Measurements from ENCODE around the gene CREBZF. TPM values are rescaled to one million over a fixed set of nuclear protein-coding genes. Genes with fewer than 3 reads are reported as not detected.
A peak's percentile ranks its signal among the peaks of the same experiment; 100 is the strongest.

The CREBZF gene
- 33.8 and 37.4 TPM in 2 replicates for total RNA-seq (2014; rRNA removed)
- 8.7 TPM for polyA plus RNA-seq (2012)

GRCh38 chr11:85664615-85665481 lies at the start of gene CREBZF:
TSS of gene CREBZF (minus strand) at chr11:85665129. CDS start at chr11:85664875, 254 bp downstream.
- DNase-seq (ENCODE audit: low read depth): peak; percentile 94

GRCh38 chr11:85712953-85713352 lies 48.0 kb upstream of the CREBZF start:
- no peak for DNase-seq (ENCODE audit: low read depth)

- no peak for DNase-seq (ENCODE audit: low read depth)
Measured at GRCh38 chr11:85710917-85711316, 46.0 kb upstream of the CREBZF start.

GRCh38 chr11:85709941-85710702 lies 45.2 kb upstream of the CREBZF start:
- no peak for DNase-seq (ENCODE audit: low read depth)

- no peak for DNase-seq (ENCODE audit: low read depth)
Measured at GRCh38 chr11:85705800-85706199, 40.9 kb upstream of the CREBZF start.

- no peak for DNase-seq (ENCODE audit: low read depth)
Measured at GRCh38 chr11:85704967-85705366, 40.0 kb upstream of the CREBZF start.

GRCh38 chr11:85699957-85700741 lies 35.2 kb upstream of the CREBZF start:
- no peak for DNase-seq (ENCODE audit: low read depth)

GRCh38 chr11:85698195-85698594 lies 33.3 kb upstream of the CREBZF start:
- DNase-seq (ENCODE audit: low read depth): no peak

- DNase-seq (ENCODE audit: low read depth): no peak
Measured at GRCh38 chr11:85697747-85698146, 32.8 kb upstream of the CREBZF start.

- no peak for DNase-seq (ENCODE audit: low read depth)
Measured at GRCh38 chr11:85695546-85695945, 30.6 kb upstream of the CREBZF start.

- peak; percentile 58 for DNase-seq (ENCODE audit: low read depth)
Measured at GRCh38 chr11:85694385-85694980, 29.6 kb upstream of the CREBZF start.

GRCh38 chr11:85685820-85686459 lies 21.0 kb upstream of the CREBZF start, which contains the start of gene CCDC89:
TSS of gene CCDC89 (minus strand) at chr11:85686195. CDS start at chr11:85686130, 65 bp downstream.
- peak; percentile 99 for DNase-seq (ENCODE audit: low read depth)

GRCh38 chr11:85685125-85685819 lies 20.3 kb upstream of the CREBZF start:
- DNase-seq (ENCODE audit: low read depth): peak; percentile 81

- peak; percentile 66 for DNase-seq (ENCODE audit: low read depth)
Measured at GRCh38 chr11:85682330-85683305, 17.7 kb upstream of the CREBZF start.

GRCh38 chr11:85680897-85681296 lies 16.0 kb upstream of the CREBZF start:
- no peak for DNase-seq (ENCODE audit: low read depth)

GRCh38 chr11:85679576-85679975 lies 14.6 kb upstream of the CREBZF start:
- no peak for DNase-seq (ENCODE audit: low read depth)

- DNase-seq (ENCODE audit: low read depth): no peak
Measured at GRCh38 chr11:85673393-85673792, 8.5 kb upstream of the CREBZF start.

GRCh38 chr11:85672105-85672902 lies 7.4 kb upstream of the CREBZF start:
- no peak for DNase-seq (ENCODE audit: low read depth)
